Stimulated activated CD4-positive, alpha-beta T cell treated with anti-CD3 and anti-CD28 coated beads, Interleukin-15, amount 100 ng/mL, for 1 hour (primary cell): ENCODE data around the gene BCL2.
"Not testable (repeated sequence)": the region's sequence is repeated elsewhere in the genome, so short reads cannot be mapped to it uniquely, and the experiment has no call there.

ENCODE experiments used
- DNase-seq, 2 donors: peaks; one replicate each; pipeline ENCODE4 v3.0.0-alpha.2; 2020; ENCODE audit warnings: low read depth in 1 of 2, low spot score in 1 of 2

BCL2 gene

GRCh38 chr18:63236921-63237846 is 82.4 kb downstream of the BCL2 start:
- no peak for DNase-seq

- DNase-seq, result no peak
Measured at GRCh38 chr18:63236406-63236805, 83.2 kb downstream of the BCL2 start.

DNA sequence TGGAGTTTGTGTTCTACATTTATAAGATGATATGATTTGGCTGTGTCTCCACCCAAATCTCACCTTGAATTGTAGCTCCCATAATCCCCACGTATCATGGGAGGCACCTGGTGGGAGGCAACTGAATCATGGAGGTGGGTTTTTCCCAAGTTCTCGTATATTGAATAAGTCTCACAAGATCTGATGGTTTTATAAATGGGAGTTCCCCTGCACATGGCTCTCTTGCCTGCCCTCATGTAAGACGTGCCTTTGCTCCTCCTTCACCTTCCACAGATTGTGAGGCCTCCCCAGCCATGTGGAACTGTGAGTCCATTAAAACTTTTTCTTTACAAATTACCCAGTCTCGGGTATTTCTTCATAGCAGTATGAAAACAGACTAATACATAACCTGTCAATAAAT is 83.6 kb downstream of the BCL2 start:
- not testable (repeated sequence) for DNase-seq

DNA sequence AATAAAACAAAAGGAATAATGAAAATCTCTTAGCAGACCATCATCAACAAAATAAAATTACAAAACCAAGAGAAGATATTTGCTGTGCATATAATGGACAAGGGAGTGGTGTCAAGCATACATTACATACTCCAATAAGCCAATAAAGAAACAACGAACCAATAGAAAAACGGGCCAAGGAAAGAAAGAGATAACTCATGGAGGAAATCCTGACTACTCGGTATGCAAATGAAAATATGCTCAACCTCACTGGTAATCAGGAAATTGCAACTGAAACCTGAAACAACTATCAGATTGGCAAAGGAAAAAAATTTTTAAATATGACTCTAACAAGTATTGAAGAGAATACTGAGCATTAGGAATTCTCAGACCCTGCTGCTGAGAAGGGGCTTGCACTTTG is 84.7 kb downstream of the BCL2 start:
- DNase-seq, result no peak

- no peak for DNase-seq
Measured at GRCh38 chr18:63234432-63234831, 85.1 kb downstream of the BCL2 start.

GRCh38 chr18:63233334-63233733 is 86.2 kb downstream of the BCL2 start:
- DNase-seq, result no peak

GRCh38 chr18:63232826-63233225 is 86.7 kb downstream of the BCL2 start:
- DNase-seq, result no peak

DNA sequence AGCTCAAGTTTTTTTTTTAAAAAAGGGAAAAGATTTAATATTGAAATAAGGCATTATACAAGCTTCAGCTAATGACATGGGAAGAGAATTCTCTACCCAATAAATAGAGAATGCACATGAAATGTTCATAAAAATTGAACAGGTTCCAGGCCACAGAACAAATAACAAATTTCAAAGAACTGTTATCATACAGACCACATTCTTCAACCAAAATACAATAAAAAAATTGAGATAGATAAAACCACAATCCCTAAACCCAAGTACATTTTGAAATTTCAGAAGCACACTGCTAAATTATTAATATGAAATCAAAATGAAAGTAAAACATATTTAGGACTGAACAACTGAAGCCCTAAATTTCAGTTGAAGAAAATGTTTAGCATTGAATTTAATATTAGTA is 89.6 kb downstream of the BCL2 start:
- no peak for DNase-seq

DNA sequence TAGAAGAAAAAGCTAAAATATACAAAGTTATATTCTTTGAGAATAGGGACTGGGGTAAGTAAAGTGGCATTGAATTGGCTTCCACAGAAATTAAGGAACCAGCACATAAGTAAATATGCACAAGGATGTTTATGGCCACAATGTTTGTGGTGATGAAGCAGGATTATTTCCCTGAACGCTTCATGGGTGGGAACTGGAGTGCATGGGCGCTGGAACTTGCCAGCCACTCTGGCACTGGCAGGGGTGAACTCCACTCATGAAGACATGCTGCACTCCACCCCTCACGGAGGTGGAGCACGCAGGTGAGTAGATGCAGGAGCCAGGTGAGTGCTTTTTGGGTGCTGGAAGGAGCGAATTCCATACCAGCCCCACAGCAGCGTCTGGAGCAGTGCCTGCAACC is 94.1 kb downstream of the BCL2 start:
- no peak for DNase-seq

GRCh38 chr18:63224630-63225029 is 94.9 kb downstream of the BCL2 start:
- DNase-seq, result no peak

- no peak for DNase-seq
Measured at GRCh38 chr18:63223837-63224236, 95.7 kb downstream of the BCL2 start.

- DNase-seq, result no peak
Measured at GRCh38 chr18:63220903-63221302, 98.7 kb downstream of the BCL2 start.

GRCh38 chr18:63218472-63218871 is 101.1 kb downstream of the BCL2 start:
- no peak for DNase-seq

DNA sequence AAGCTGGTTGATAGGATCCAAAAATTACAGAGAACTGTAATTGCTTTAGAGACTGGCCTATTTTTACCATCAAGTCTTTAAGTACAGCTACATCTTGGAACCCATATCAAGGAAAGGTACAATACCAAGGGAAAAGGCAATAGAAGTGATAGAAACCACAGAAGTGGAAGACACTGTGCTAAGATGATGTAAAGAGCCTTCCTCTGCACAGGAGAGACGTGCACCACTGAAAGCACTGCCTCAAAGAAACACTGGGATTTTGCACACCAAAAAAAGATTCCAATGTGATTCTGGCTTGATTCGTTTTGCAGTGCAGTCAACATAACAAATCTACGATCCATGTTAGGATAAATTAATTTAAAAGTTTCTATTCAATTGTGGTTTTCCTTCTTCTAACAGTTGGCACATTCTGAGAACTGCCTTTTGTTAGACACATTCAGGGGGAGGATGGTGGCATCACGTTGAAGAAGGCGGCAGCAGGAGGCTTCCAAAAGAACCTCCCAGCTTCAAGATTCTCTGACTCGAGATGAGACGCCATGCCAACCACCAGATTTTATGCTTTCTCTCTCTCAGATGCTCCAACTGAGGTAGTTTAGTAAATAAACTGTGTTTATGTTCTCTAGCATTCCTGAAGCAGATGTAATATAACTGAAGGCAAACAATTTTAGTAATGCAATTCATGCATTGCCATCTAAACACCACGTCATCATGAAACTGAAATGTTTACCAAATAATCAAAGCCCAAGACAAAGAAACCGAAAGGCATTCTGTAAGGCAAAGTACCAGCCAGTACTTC is 102.9 kb downstream of the BCL2 start:
- no peak for DNase-seq

- DNase-seq, result no peak
Measured at GRCh38 chr18:63213936-63214671, 105.5 kb downstream of the BCL2 start.

DNA sequence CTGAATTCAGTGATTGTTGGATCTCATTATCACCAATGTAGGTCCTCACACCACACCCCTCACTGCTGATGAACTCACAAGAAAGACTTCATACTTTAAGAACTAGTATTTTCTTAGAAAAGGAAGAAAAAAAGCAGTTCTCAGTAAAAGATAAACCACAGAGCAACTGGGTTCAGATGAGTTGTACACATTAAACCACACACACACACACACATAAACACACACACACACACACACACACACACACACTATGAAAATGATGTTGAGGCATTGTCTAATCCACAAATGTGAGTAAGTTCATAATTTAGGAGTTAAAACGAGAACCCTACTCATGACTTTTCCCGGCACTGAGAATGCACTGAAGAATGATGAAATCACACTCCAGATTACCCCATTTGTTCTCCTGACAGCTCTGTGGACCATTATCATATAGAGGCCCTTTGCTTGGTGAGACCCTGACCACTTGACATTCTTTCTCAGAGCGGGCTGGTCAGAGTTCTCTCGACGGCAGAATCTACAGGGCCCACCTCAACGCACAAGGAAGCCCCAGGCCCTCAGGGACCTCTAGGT is 106.2 kb downstream of the BCL2 start:
- no peak for DNase-seq

- no peak for DNase-seq
Measured at GRCh38 chr18:63210521-63210920, 109.0 kb downstream of the BCL2 start.

- DNase-seq, result no peak
Measured at GRCh38 chr18:63208676-63209075, 110.9 kb downstream of the BCL2 start.

- DNase-seq, result no peak
Measured at GRCh38 chr18:63207835-63208234, 111.7 kb downstream of the BCL2 start.

GRCh38 chr18:63207143-63207790 is 112.3 kb downstream of the BCL2 start:
- DNase-seq, result no peak
